Measurements from ENCODE around the gene YBEY.
"Not testable (repeated sequence)": the region's sequence is repeated elsewhere in the genome, so short reads cannot be mapped to it uniquely, and the experiment has no call there.

The YBEY gene, protein sequence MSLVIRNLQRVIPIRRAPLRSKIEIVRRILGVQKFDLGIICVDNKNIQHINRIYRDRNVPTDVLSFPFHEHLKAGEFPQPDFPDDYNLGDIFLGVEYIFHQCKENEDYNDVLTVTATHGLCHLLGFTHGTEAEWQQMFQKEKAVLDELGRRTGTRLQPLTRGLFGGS

DNA sequence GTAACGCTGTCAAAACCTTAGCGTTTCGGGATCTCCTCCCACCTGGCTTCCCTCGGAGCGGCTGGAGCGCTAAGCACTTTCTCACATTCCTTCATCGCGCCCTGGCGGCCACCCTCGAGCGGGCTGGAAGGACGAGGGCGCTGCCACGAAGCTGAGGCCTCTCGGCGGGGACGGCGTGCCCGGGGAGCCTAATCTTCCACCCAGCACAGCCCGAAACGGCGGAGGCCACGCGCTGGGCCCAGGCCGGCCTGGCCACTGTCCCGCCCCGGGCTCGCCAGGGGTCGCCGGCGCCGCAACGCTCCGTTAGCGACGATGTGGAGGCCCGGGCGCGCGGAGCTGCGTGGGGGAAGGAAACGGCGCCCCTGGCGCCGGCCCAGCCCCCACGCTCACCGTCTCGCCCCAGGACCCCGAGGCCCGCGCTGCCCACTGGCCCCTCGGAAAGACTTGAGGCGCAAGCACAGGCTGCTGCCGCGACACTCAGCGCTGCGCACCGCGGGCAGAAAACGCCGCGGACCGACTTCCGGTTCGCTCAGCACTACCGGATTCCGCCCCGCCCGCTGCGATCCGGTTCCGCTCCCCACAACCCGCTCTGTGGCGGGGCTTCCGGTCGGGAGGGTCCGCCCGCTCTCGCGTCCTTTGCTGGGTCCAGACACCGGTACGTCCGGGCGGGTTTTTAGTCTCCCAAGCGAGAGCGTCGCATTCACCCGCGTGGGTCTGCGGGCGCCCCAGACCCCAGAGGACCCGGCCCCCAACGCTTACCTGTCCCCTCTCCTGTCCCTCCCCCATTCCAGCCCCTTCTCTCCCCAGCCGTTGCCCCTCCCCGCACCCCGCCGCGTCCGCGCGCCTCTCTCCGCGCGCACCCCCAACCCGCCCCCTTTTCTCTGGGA, at the start of gene YBEY:
Gene YBEY (plus strand): TSS at position 582 of the 887 bp plus-strand sequence. CDS start 572 bp downstream, outside the sequence.
- intact Hi-C loops (cut with DNase I), result loop anchor here (5.0 kb wide), 2 partner anchors 36 to 59 kb away; partner anchors contain the start of genes C21orf58, LSS and PCNT
- peak; percentile 69 to 95 (median 92) for DNase-seq

DNA sequence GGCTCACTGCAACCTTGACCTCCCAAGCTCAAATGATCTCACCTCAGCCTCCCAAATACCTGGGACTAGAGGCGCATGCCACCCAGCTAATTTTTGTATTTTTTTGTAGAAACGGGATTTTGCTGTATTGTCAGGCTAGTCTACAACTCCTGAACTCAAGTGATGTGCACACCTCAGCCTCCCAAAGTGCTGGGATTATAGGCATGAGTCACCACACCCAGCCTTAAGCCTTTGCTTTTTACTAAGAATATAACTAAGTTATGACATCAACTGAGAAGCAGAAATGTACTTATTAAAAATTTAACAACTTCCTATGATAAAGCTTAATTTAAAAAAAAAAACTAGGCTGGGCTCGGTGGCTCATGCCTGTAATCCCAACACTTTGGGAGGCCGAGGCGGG, 48.7 kb upstream of the YBEY start:
- intact Hi-C loops (cut with DNase I), result no loop called here
- DNase-seq, result peak in 3 of 42 donors; percentile 21 to 55 (median 23)

DNA sequence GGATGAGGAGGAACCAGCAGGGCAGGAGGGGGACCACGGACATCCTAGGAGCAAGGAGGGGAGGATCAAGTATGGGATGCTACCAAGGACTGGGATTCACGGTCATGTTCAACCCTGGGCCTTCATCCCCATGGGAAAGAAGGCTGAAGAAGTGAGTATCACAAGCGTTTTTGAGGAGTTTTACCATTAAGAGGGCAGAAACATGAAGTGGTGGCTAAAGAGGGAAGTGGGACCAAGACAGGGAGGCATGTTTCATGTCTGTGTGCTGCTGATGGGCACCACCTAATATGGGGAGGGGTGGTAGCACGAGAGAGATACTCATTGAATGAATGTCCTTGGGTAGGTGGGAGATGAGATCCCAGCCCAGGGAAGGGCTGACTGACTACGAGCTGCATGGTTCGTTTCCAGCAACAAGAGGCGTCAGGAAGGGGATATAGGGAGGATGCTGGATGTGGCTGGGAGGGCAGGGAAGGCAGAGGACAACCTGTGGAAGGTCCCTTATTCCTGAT, 46.3 kb upstream of the YBEY start:
- intact Hi-C loops (cut with DNase I), result no loop called here
- peak in 2 of 42 donors; percentile 7 to 12 for DNase-seq

DNA sequence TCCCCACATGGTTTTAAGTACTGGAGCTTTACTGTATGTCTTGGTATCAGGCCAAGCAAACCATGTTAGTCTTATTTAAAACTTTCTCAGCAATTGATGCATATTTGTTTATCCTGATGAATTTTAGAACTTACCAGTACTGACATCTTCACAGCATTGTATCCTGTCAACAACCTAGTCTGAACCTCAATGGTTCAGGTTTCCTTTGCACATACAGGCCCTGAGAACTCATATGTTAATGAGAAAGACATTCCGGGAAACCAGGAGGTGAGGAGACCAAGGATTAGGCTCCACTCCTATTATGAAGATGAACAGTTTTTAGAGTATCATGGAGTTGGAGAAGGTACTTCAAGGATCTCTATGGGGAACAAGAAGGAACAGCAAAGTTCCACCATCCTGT, 44.6 kb upstream of the YBEY start:
- DNase-seq; intact Hi-C loops (cut with DNase I): not testable (repeated sequence)

DNA sequence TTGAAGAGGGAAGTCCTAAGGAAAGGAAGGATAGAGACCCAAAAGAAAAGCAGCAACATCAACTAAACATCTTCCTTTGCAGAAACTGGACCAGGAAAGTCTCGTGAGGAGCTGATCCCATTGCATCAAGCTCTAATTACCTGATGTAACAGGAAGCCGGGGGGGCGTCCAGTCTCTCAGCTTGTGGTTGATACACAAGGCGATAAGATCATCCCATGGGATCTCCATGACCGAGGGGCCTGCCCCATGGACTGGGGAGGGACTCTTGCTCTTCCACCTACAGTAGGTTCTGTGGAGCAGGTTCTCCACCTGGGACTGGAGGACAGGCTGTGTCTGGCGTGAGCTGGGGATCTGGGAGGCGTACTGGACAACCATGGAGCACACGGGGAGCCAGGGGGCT, 42.8 kb upstream of the YBEY start:
- peak in 1 of 42 donors; percentile 6 for DNase-seq
- intact Hi-C loops (cut with DNase I), result no loop called here

DNA sequence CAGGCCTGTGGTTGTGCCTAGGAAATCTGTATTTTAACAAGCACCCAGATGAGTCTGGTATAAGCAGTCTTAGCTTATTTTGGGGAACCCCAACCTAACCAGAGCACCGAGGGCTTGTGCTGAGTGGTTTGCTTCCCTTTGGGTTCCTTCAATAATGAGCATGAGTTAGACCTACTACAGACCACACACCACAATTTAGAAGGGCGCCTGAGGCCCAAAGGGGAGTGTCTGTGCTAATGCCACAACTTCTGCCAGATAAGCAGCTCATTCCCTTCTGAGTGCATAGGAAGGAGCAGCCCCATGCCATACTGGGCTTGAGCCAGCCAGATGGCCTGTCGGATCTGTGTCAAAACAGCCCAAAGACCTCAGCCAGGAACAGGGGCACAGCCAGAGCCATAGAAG, 42.2 kb upstream of the YBEY start:
- peak in 19 of 42 donors; percentile 10 to 78 (median 46) for DNase-seq
- intact Hi-C loops (cut with DNase I), result no loop called here

DNA sequence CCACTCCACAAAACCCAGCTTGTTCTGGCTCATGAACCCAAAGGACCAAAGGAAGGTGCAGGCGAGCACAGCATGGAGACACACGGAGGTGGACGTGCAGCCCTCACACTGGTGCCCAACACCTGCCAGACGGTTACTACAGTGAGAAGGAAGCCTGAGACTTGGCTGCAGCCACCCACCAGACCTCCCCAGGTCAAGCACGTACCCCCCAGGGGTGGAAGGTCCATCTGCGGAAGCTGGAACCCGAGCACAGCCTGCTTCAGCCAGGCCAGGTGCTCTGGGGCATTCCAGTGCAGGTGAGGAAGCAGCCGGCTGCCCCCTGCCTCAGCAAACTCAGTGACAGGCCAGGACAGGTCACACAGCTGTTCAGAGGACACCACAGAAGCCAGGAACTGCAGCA, 41.5 kb upstream of the YBEY start:
- peak in 1 of 42 donors; percentile 9 for DNase-seq

DNA sequence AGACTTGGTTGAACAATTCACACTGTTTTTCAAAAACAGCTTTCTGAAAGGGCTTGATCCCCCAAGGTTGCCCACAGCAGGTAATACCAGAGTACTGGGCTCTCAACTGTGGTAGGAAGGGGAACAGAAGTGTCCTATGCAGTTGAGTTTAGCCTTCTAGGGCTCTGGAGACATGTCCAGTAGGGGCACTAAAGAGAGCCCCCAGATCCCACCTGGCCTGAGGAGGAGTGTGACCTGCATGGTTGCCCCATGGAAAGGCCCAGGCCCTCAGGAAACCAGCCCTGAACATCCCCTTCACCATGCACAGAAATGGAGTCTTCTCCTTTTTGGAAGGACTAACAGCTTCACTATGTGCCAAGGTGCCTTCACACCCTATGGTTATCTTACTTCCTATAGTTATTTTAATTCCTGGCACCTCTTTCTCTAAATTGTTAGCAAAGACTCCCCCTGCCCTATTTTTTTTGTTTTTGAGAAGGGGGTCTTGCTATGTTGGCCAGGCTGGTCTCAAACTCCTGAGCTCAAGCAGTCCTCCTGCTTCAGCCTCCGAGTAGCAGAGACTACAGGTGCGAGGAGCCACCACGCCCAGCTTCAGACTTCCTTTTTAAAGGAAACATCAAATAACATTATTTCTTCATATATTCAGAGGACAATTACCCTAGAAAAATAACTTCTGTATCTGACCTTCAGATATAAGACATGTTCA, 40.8 kb upstream of the YBEY start:
- DNase-seq, result peak in 1 of 42 donors; percentile 2

More for the DNA sequence above, 41.5 kb upstream of the YBEY start:
- intact Hi-C loops (cut with DNase I), result no loop called here

DNA sequence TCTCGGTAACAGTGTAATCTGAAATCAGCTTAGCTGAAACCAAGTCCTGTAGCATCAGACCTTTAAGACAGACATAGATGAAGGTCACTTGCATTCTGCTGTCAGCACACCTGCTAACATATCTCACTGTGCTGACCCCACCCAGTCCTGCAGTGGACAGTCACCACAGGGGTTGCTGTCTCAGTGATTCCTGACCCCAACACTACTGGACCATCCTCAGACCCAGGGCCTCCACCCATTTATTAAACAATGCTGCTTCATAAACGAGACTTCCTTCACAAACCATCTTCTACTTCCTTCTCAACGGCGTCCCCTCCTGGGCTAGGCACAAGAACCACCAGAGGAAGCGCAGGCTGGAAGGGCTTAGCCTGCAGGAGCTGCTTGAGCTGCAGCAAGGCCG, 39.8 kb upstream of the YBEY start:
- intact Hi-C loops (cut with DNase I), result no loop called here
- no peak for DNase-seq

More for the DNA sequence above, 40.8 kb upstream of the YBEY start:
- intact Hi-C loops (cut with DNase I), result no loop called here

DNA sequence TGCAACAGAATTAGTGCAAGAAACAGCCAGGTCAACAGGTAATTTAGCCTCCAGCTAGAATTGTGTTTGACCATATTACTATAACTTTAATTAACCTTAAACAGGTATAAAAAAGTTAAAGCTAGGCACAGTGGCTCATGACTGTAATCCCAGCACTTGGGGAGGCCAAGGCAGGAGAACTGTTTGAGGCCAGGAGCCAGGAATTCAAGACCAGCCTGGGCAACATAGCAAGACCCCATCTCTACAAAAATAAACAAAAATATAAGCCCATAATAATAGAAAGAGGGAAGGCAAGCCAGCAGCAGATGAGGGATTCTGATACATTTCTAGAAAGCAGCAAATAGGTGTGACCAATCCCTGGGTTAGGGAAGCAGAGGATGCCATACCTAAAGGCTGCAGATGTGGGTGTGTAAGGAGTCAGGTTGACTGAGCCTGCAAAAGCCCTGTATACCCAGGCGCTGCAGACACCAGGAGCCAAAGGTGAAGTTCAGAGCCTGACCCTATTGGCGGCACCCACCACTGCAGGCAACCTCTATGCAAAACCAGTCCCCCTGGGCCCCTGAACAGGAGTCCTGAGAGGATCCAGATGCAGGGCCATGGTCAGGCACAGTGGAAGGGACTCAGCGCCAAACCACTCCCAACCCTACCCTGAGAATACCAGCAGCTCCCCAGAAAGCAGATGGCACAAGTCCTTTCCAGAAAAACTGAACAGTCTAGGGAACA, 38.3 kb upstream of the YBEY start:
- DNase-seq, result no peak

DNA sequence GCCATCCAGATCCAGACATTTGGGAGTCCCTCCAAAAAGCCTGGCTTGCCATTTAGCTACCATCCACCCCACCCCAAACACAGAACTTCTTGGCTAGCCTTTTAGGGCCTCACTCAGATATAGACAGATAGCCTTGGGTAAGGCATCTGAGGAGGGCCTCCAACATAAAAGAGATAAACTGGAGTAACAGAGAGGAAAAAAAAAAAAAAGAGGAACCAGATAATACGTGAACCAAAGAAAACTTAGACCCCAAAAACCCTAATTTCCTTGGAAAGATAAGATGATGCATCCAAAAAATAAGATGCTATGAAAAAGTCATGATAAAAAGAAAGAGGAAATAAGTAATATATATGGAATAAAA, 37.7 kb upstream of the YBEY start:
- no peak for DNase-seq
- intact Hi-C loops (cut with DNase I), result no loop called here

More for the DNA sequence above, 38.3 kb upstream of the YBEY start:
- intact Hi-C loops (cut with DNase I), result no loop called here

DNA sequence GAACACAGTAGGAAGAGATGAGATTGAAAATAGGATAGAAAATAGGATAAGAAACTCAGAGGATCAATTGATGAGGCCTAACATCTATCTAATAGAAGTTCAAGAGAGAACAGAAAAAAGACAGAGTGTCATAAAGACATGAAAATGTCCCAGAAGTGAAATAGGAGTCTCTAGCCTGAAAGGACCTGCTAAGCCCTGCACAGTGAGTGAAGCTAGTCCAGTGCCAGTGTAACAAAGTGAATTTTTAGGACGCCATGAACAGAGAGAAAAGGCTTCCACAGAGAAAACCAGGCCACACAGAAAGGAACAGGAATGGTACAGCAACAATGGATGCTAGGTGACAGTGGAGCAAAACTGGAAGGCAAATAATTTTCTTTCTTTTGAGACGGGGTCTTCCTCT, 37.3 kb upstream of the YBEY start:
- intact Hi-C loops (cut with DNase I), result no loop called here
- no peak for DNase-seq

DNA sequence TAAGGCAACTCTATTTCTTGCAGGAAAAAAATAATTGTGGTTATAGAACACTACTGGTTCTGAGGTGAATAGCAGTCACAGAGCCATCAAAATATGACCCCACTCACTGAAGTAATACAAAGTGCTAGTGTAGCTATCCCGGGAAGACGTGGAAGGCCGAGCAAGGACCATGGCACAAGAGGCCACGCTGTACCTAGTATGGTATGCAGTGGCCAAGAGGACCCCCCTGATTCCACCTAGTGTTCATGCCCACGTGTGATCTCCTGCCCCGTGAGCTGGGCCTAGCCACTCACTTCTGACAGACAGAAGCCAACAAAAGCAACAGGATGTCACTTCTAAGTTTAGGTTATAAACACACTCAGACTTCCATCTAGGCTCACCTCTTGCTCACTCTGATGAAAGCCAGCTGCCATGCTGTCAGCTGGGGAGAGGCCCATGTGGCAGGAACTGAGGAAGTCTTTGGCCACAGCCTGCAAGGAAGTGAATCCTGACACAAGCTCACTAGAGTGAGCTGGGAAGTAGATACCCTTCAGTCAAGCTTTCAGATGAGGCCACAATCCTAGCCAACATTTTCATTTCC, 35.9 kb upstream of the YBEY start:
- no peak for DNase-seq
- intact Hi-C loops (cut with DNase I), result no loop called here

DNA sequence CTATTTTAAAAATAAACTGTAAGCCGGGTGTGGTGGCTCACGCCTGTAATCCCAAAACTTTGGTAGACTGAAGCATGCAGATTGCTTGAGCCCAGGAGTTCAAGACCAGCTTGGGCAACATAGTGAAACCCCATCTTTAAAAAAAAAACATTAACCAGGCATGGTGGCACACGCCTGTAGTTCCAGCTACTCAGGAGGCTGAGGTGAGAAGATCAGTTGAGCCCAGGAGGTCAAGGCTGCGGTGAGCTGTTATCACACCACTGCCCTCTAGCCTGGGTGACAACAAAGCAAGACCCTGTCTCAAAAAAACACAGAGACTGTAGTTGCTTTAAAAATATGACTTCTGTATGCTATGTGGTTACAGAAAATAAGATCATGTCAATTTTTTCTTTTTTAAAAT, 33.3 kb upstream of the YBEY start:
- intact Hi-C loops (cut with DNase I), result no loop called here
- no peak for DNase-seq

DNA sequence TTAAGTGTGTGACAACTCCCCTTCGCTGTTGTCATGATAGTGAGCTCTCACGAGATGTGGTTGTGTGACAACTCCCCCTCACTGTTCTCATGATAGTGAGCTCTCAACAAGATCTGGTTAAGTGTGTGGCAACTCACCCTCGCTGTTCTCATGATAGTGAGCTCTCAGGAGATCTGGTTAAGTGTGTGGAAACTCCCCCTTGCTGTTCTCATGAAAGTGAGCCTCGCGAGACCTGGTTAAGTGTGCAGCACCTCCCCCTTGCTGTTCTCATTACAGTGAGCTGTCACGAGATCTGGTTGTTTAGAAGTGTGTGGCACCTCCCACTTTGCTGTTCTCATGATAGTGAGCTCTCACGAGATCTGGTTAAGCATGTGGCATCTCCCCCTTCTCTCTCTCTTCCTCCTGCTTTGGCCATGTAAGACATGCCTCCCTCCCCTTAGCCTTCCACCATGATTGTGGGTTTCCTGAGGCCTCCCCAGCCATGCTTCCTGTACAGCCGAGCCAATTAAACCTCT, 32.5 kb upstream of the YBEY start:
- no peak for DNase-seq
- intact Hi-C loops (cut with DNase I), result no loop called here

DNA sequence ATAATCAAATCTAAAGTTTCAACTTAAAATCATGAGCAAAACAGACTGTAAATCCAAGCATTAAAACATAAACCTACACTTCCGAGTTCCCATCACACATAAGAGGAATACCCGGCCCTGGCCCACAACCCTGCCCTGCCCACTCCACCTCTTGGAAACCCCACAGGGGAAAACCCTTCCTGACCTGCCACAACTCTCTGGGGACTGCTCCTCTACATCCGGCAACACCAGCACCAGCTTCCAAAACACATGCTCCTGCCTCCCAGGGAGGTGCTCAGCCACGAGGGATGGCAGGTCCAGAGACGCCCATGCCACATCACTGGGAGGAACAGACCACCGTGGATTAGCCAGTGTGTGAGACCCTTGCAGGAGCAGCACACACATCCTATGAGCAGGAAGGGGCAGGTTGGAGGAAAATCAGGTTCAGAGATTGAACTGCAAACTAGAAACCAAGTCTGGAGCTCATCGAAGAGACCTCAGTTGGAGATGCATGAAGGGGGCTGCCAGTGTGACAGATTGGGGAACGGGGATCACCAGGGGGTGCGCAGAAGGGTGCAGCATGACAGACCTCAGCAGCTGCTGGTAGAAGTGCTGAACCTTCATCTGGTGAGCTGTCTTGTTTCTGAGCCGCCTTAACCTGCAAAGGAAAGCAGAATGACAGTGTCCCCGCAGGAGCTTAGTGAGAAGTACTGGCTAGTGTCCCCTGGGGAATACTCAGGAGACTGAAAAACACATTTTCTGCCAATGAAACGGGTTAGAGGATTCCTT, 31.8 kb upstream of the YBEY start:
- intact Hi-C loops (cut with DNase I), result no loop called here
- DNase-seq, result no peak

DNA sequence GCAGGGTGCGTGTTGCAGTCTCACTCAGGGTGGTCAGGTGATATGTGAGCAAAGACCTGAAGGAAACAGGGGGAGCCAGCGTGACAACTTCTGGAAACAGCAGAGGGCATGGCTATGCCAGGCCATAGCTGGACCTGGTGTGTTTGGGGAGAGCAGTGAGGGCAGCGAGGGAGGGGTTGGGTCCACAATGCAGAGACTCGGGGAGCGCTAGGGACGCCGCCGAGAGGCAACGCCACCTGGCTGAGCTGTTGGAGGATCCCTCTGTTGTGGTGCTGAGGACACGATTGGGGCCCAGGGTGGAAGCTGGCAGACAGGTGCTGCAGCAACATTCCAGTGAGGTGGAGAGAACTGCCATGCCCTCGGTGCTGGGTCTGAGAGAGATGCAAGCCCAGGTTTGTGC, 31.0 kb upstream of the YBEY start:
- no peak for DNase-seq
- intact Hi-C loops (cut with DNase I), result no loop called here

Measured in head of caudate nucleus (tissue), 42 donors.